Osteoblast (primary cell): ENCODE data around the gene RAMP1. TPM values are rescaled to one million over a fixed set of nuclear protein-coding genes. Genes with fewer than 3 reads are reported as not detected.

Experiments
- DNase-seq: peaks from one replicate; pipeline ENCODE4 v3.0.0; 2011; ENCODE audit warnings: low spot score, mixed read lengths; ENCODE audit not compliant: insufficient read length; ENCODE audit errors: missing footprints
- H2AFZ ChIP-seq: 2 replicates; pipeline ENCODE4 v1.6.0; 2011; ENCODE audit warnings: mild to moderate bottlenecking, low read length
- H3K27ac ChIP-seq: 2 replicates; pipeline ENCODE4 v1.5.1; 2011; ENCODE audit warnings: mild to moderate bottlenecking, low read depth, low read length, moderate library complexity
- H3K27me3 ChIP-seq: 2 replicates; pipeline ENCODE4 v1.6.0; 2012; ENCODE audit warnings: mild to moderate bottlenecking, control low read depth, inconsistent platforms, low read length, moderate library complexity; ENCODE audit not compliant: insufficient read depth
- H3K36me3 ChIP-seq: 2 replicates; pipeline ENCODE4 v1.5.1; 2011; ENCODE audit warnings: mild to moderate bottlenecking, low read length, control low read depth, moderate library complexity; ENCODE audit not compliant: insufficient read depth
- H3K4me1 ChIP-seq: 2 replicates; pipeline ENCODE4 v1.5.1; 2011; ENCODE audit warnings: mild to moderate bottlenecking, low read length, control low read depth, moderate library complexity; ENCODE audit not compliant: insufficient read depth
- H3K4me2 ChIP-seq: 2 replicates; pipeline ENCODE4 v1.6.0; 2011; ENCODE audit warnings: mild to moderate bottlenecking, low read length; ENCODE audit not compliant: insufficient read depth
- H3K4me3 ChIP-seq: fragments of 200-600 bp; sonication (generic); 3 replicates; pipeline ENCODE4 v1.5.1; 2012; ENCODE audit warnings: mild to moderate bottlenecking, low read length, inconsistent platforms; ENCODE audit not compliant: insufficient read depth
- H3K79me2 ChIP-seq: 2 replicates; pipeline ENCODE4 v1.6.0; 2012; ENCODE audit warnings: mild to moderate bottlenecking, low read length, control low read depth, inconsistent platforms; ENCODE audit not compliant: insufficient read depth
- H3K9me3 ChIP-seq: 2 replicates; pipeline ENCODE4 v1.5.1; 2011; ENCODE audit warnings: low read depth, low read length, control low read depth
- H4K20me1 ChIP-seq: 2 replicates; pipeline ENCODE4 v1.6.0; 2012; ENCODE audit warnings: mild to moderate bottlenecking, low read length, control low read depth; ENCODE audit not compliant: insufficient read depth
- total RNA-seq: library from RNA; depleted of rRNA; stranded (reverse); fragments of >200 nt; gene quantifications from 2 replicates; pipeline ENCODE4 v1.2.3, GENCODE V29; 2012
- TF ChIP-seq, protein P1 (sequence below): IDR thresholded peaks from 2 replicates; pipeline ENCODE4 v1.5.1; 2011; ENCODE audit warnings: mild to moderate bottlenecking, low read depth, low read length, moderate library complexity; ENCODE audit errors: extremely low read depth

The RAMP1 gene
- total RNA-seq, 1 donor, result 1.8 TPM

- Histone ChIP-seq H3K27me3 (no peaks in the 10 kb centered on the region), H3K9me3 (no peaks in the 10 kb centered on the region), H3K4me1 (peaks cover 21% of the 10 kb centered on the region), H3K4me2 (no peak overlapping the region), H2AFZ (no peak overlapping the region), H4K20me1 (no peaks in the 10 kb centered on the region), H3K4me3 (no peak overlapping the region), H3K79me2 (no peaks in the 10 kb centered on the region), H3K36me3 (no peaks in the 10 kb centered on the region), H3K27ac (no peak overlapping the region)
- TF ChIP-seq, protein P1, sequence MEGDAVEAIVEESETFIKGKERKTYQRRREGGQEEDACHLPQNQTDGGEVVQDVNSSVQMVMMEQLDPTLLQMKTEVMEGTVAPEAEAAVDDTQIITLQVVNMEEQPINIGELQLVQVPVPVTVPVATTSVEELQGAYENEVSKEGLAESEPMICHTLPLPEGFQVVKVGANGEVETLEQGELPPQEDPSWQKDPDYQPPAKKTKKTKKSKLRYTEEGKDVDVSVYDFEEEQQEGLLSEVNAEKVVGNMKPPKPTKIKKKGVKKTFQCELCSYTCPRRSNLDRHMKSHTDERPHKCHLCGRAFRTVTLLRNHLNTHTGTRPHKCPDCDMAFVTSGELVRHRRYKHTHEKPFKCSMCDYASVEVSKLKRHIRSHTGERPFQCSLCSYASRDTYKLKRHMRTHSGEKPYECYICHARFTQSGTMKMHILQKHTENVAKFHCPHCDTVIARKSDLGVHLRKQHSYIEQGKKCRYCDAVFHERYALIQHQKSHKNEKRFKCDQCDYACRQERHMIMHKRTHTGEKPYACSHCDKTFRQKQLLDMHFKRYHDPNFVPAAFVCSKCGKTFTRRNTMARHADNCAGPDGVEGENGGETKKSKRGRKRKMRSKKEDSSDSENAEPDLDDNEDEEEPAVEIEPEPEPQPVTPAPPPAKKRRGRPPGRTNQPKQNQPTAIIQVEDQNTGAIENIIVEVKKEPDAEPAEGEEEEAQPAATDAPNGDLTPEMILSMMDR, result no peak
- no peak for DNase-seq
These were observed 33.7 kb downstream of the RAMP1 start for GRCh38 chr2:237892984-237893595.

DNA sequence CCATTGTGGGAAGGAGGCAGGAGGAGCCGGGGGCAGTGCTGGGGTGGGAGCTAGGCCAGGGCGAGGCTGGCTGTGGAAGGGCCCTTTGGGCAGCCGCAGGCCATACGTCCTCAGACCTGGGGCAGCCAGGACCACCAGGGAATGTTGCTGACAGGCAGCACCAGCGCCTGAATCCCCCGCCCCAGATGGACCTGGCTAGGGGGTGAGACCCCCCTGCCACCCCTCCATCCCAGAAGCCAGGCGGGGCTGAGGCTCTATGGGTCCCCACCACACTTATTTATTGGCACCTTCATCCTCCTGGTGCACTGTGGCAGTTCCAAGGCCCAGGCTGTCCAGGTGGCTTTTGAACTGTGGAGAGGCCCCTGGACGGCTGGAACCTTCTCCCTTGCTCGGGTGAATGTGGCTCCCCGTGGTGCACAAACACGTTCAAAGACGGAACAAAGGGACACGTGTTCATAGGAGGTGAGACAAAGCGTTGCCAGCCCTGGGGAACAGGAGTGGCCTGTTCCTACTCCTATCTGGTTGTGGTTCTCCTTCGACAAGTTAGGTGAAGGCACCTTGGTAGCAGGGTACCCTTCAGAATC, 35.1 kb downstream of the RAMP1 start:
- H3K79me2 ChIP-seq, result no peaks in the 10 kb centered on the region
- H3K27ac ChIP-seq, result no peak overlapping the region
- H3K4me1 ChIP-seq, result peaks cover 20% of the 10 kb centered on the region

GRCh38 chr2:237894986-237895543, 35.6 kb downstream of the RAMP1 start:
- no peaks in the 10 kb centered on the region for H3K27me3 ChIP-seq
- H3K36me3 ChIP-seq, result no peaks in the 10 kb centered on the region
- H3K9me3 ChIP-seq, result no peaks in the 10 kb centered on the region
- peaks cover 20% of the 10 kb centered on the region for H3K4me1 ChIP-seq
- H3K27ac ChIP-seq, result no peak overlapping the region
- TF ChIP-seq, protein P1, result no peak
- no peak overlapping the region for H3K4me2 ChIP-seq
- H2AFZ ChIP-seq, result no peak overlapping the region
- H3K79me2 ChIP-seq, result no peaks in the 10 kb centered on the region
- H3K4me3 ChIP-seq, result no peak overlapping the region
- DNase-seq, result peak; percentile 22
- H4K20me1 ChIP-seq, result no peaks in the 10 kb centered on the region

More for the DNA sequence above, 35.1 kb downstream of the RAMP1 start:
- H4K20me1 ChIP-seq, result no peaks in the 10 kb centered on the region
- H2AFZ ChIP-seq, result no peak overlapping the region
- DNase-seq, result no peak
- H3K4me3 ChIP-seq, result no peak overlapping the region
- no peak overlapping the region for H3K4me2 ChIP-seq
- no peaks in the 10 kb centered on the region for H3K9me3 ChIP-seq
- no peaks in the 10 kb centered on the region for H3K27me3 ChIP-seq
- TF ChIP-seq, protein P1, result no peak
- H3K36me3 ChIP-seq, result no peaks in the 10 kb centered on the region
